Astrocyte of the cerebellum (primary cell): ENCODE data around the gene COL16A1.

Experiments used
- DNase-seq: peaks from one replicate; pipeline ENCODE4 v3.0.0-alpha.2; 2011; ENCODE audit warnings: low read depth
- H3K4me3 ChIP-seq: 2 replicates; pipeline ENCODE4 v1.5.1; 2011; ENCODE audit warnings: mild to moderate bottlenecking, low read depth, low read length, moderate library complexity
- in situ Hi-C: cut with HindIII; loops from 2 replicates; pipeline ENCODE4 v1.10.0; 2017; ENCODE audit warnings: low sequenced_read_pairs
- TF ChIP-seq, protein P1 (sequence below): IDR thresholded peaks from 2 replicates; pipeline ENCODE4 v1.5.1; 2012; ENCODE audit warnings: low read length, low read depth, moderate library complexity, mild to moderate bottlenecking; ENCODE audit errors: missing control alignments

COL16A1 gene

DNA sequence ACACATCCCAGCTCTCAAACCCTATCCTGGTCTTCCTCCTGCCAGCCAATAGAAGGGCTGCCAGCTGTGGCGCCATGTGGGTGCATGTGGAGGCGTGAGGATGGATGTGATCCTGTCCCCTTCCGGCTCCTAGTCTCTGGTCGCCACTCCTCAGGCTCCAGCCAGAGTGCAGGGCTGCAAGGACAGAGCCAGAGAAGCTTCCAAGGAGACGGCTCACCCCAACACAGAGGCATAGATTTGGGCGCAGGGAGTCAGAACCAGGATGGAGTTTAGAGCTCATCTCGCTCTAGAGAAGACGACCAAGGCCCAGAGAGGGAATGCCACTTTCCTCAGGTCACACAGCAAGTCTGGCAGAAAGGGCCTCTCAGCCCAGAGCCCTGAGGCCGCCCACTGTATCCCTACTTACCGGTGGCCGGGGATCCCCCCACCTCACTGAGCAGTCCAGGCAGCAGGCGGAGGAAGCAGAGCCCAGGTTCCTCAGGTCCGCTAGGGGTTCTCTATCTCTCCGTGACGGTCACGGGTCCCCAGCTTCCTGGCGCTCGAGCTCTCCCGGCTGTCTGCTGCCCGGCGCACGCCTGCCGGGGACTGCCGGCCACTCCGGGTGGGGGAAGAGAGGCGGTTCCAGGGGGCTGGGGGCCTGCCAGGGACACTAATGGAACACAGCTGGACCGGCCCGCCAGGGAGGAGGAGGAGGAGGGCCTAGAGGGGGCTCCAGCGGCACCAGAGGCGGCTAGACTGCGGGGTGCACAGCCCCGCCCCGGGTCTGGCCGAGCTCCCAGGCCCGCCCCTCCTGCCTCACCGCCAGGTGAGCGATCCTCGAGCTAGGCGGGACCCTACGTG lies at the start of gene COL16A1:
Gene COL16A1 (minus strand): TSS at position 587 of the 840 bp plus-strand sequence. CDS start 1,824 bp downstream, outside the sequence.
- in situ Hi-C loops, result no loop called here
- DNase-seq, result no peak
- TF ChIP-seq, protein P1, sequence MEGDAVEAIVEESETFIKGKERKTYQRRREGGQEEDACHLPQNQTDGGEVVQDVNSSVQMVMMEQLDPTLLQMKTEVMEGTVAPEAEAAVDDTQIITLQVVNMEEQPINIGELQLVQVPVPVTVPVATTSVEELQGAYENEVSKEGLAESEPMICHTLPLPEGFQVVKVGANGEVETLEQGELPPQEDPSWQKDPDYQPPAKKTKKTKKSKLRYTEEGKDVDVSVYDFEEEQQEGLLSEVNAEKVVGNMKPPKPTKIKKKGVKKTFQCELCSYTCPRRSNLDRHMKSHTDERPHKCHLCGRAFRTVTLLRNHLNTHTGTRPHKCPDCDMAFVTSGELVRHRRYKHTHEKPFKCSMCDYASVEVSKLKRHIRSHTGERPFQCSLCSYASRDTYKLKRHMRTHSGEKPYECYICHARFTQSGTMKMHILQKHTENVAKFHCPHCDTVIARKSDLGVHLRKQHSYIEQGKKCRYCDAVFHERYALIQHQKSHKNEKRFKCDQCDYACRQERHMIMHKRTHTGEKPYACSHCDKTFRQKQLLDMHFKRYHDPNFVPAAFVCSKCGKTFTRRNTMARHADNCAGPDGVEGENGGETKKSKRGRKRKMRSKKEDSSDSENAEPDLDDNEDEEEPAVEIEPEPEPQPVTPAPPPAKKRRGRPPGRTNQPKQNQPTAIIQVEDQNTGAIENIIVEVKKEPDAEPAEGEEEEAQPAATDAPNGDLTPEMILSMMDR, result no peak
- peak within 1 kb of the TSS; percentile 53 for H3K4me3 ChIP-seq

DNA sequence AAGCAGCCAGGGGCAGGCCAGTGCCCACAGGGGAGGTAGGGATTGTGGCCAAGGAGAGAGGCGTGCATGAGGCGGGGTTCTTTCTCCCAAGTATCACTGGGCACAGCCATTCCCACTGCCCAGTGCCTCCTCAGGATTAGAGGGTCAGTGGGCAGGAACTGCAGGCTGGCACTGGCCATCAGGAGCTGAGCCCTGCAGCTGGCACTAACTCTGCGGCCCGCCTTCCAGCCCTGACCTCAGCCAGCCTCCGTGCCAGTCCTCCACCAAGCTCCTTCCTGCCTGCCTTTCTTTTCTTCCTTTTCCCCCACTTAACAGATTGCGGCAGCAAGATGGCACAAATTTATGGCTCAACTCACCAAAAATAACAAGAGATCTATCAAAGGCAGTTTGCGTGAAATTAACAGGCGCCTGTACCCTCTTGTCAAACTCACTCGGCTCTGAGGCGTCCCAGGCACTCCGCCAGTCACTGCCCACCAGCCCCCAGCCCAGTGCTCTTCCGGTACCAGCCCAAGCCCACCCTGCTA lies 49.2 kb upstream of the COL16A1 start:
- in situ Hi-C loops, result no loop called here

DNA sequence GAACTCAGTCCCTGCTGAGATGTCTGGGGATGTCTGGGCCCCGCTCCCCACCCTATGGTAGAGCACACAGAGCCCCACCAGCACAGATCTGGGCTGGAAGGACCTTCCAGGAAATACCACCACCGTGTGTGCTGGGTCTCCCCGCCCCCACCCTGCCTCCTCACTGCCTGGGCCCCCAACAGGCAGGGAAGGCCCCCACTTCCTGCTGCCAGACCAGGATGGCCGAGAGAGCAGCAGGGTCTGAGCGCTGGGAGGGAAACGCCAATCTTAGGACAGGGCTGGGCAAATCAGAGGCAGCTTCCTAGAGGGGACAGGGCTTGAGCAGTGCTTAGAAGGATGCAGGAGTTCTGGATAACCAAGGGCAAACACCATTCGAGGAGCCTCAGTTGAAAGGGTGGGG lies 48.4 kb upstream of the COL16A1 start:
- no peak for DNase-seq
- no peak overlapping the region for H3K4me3 ChIP-seq
- in situ Hi-C loops, result no loop called here
- TF ChIP-seq, protein P1, result no peak

More for the DNA sequence above, 49.2 kb upstream of the COL16A1 start:
- no peak overlapping the region for H3K4me3 ChIP-seq
- TF ChIP-seq, protein P1, result no peak
- DNase-seq, result no peak

DNA sequence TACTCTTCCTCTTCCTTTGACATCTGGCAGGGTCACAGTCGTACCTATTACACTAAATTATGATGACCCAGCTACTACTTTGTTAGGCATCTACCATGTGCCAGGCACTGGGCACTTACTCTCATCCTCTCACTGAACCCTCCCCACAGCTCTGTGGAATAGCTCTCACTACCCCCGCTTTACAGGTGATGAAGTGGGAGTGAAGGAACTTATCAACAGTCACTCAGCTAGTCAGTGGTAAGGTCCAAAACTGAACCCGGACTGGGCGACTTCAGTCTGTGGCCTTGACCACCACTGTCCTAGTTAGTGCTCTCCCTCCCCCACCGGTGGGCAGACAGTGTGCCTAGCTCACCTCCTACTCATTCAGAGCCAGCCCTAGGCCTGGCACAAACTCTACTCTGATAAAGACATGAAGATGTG lies 48.0 kb upstream of the COL16A1 start:
- DNase-seq, result no peak
- in situ Hi-C loops, result no loop called here

DNA sequence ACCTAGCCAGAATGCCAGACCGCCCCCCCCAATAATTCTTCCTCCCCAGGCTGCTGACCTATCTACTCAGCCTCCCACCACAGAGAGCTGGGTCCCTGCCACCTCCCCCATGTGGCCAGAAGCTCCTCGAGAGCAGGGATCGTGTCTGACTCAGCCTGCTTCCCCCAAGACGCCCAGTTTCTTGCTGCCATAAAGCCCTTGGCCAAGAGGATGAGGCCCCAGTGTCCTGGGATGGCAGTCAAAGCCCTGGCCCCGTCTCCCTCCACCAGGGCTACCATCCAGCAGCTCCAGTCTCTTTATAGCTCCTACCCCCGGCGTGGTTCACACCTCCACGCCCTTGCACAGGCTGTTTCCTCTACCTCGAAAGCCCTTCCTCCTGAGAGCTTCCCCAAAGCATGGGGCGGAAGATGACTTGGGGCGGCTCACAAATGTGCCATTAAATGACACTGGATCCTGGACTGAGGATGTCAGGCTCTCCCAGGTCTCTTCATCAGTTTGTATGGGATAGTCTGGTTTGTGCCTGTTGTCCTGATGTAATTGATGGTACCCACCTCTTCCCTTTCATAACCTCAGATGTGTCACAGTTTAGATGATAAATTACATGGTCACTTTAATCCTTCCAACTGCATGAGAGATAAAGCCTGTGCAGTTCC lies 47.2 kb upstream of the COL16A1 start:
- TF ChIP-seq, protein P1, result no peak
- peak; percentile 53 for DNase-seq

More for the DNA sequence above, 48.0 kb upstream of the COL16A1 start:
- TF ChIP-seq, protein P1, result no peak
- no peak overlapping the region for H3K4me3 ChIP-seq

DNA sequence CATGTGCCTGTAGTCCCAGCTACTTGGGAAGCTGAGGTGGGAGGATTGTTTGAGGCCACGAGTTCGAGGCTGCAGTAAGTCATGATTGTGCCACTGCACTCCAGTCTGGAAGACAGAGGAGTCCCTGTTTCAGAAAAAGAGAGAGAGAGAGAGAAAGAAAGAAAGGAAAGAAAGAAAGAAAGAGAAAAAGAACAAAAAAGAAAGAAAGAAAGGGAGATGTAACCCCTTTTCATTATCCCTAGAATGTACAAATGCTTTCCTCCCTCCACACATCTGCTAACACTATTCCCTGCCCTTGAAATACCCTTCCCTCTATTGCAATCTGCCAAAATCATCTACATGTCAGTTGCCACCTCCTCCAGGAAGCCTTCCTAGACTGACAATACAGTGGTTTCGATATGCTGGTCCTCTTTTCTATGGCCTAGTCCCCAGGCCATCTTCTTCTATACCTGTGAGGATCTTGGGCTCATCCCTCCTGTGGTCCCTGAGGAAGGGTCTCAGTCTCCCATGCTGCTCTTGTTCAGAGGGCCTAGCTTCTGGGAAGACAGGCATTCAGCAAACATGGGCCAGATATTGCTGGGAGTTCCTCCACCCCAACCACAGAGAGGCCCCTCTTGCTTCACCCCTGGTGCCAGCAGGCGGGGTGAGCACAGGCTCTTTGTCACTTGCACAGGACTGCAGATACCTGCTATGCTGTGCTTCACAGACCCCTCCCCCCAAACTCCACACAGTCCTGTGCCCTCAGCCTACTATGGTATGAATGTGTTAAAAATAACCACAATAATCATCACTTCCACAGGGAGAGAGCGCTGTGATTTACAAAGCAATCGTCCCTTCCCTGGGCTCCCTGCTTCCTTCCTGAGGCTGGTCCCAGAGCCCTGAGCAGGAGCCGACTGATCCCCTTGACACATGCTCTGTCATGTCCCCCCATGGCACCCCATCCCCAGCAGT lies 46.2 kb upstream of the COL16A1 start:
- in situ Hi-C loops, result no loop called here
- TF ChIP-seq, protein P1, result no peak
- no peak overlapping the region for H3K4me3 ChIP-seq
- DNase-seq, result no peak

More for the DNA sequence above, 47.2 kb upstream of the COL16A1 start:
- H3K4me3 ChIP-seq, result no peak overlapping the region
- in situ Hi-C loops, result no loop called here
